Measurements from ENCODE around the gene B4GALNT3.

DNA sequence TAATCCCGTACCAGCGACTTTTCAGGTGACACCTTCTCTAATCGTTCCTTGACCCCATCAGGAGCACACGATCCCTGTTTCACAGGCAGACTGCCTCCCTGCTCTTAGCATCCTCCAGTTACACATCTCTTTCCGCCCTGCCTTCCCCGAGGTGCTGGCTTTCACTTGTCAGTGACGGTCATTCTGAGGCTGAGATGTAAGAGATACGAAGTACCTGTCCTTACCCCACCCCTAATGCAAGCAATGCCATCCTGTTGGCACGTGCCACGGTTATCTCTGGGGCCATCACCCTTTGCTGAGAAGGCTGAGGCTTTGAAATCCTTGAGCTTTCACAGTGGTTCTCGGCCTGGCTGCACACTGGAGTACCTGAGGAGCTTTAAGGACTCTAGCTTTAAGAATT lies 24.4 kb downstream of the B4GALNT3 start:
- TF ChIP-seq, protein P1, sequence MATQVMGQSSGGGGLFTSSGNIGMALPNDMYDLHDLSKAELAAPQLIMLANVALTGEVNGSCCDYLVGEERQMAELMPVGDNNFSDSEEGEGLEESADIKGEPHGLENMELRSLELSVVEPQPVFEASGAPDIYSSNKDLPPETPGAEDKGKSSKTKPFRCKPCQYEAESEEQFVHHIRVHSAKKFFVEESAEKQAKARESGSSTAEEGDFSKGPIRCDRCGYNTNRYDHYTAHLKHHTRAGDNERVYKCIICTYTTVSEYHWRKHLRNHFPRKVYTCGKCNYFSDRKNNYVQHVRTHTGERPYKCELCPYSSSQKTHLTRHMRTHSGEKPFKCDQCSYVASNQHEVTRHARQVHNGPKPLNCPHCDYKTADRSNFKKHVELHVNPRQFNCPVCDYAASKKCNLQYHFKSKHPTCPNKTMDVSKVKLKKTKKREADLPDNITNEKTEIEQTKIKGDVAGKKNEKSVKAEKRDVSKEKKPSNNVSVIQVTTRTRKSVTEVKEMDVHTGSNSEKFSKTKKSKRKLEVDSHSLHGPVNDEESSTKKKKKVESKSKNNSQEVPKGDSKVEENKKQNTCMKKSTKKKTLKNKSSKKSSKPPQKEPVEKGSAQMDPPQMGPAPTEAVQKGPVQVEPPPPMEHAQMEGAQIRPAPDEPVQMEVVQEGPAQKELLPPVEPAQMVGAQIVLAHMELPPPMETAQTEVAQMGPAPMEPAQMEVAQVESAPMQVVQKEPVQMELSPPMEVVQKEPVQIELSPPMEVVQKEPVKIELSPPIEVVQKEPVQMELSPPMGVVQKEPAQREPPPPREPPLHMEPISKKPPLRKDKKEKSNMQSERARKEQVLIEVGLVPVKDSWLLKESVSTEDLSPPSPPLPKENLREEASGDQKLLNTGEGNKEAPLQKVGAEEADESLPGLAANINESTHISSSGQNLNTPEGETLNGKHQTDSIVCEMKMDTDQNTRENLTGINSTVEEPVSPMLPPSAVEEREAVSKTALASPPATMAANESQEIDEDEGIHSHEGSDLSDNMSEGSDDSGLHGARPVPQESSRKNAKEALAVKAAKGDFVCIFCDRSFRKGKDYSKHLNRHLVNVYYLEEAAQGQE (IDR thresholded peaks at IDR 0.05; ENCODE audit: insufficient read depth in 1 of 2, low read depth in 2 of 2, low read length in 1 of 2): no peak
- TF ChIP-seq, protein P2, sequence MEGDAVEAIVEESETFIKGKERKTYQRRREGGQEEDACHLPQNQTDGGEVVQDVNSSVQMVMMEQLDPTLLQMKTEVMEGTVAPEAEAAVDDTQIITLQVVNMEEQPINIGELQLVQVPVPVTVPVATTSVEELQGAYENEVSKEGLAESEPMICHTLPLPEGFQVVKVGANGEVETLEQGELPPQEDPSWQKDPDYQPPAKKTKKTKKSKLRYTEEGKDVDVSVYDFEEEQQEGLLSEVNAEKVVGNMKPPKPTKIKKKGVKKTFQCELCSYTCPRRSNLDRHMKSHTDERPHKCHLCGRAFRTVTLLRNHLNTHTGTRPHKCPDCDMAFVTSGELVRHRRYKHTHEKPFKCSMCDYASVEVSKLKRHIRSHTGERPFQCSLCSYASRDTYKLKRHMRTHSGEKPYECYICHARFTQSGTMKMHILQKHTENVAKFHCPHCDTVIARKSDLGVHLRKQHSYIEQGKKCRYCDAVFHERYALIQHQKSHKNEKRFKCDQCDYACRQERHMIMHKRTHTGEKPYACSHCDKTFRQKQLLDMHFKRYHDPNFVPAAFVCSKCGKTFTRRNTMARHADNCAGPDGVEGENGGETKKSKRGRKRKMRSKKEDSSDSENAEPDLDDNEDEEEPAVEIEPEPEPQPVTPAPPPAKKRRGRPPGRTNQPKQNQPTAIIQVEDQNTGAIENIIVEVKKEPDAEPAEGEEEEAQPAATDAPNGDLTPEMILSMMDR (IDR thresholded peaks at IDR 0.05): no peak
- TF ChIP-seq POLR2AphosphoS5 (IDR thresholded peaks at IDR 0.05; ENCODE audit: low read depth, low read length): no peak
- no peak for TF ChIP-seq TCF7L2 (IDR thresholded peaks at IDR 0.05; ENCODE audit: low read depth, low read length)
- TF ChIP-seq SIN3A (IDR thresholded peaks at IDR 0.05; ENCODE audit: borderline replicate concordance, insufficient read depth, low read depth, low read length): no peak
